Measurements from ENCODE around the gene HLCS.
A peak's percentile ranks its signal among the peaks of the same experiment; 100 is the strongest.
"Not testable (repeated sequence)": the region's sequence is repeated elsewhere in the genome, so short reads cannot be mapped to it uniquely, and the experiment has no call there.

Gene HLCS

GRCh38 chr21:37005548-37006485, 39.3 kb upstream of the HLCS start:
- TF ChIP-seq CTCF (IDR thresholded peaks at IDR 0.05): no peak
- Histone ChIP-seq H3K36me3 (no peaks in the 10 kb centered on the region), H3K4me1 (peaks cover 0 to 26% (median 18%) of the 10 kb centered on the region in 4 donors), H3K9me3 (no peaks in the 10 kb centered on the region), H3K4me3 (peak overlapping the region; percentile 27 to 54), H3K27ac (no peak overlapping the region), H3K27me3 (peaks cover 0 to 45% of the 10 kb centered on the region in 2 donors)
- no peak for DNase-seq
- intact Hi-C loops (cut with DNase I; ENCODE audit: low total_unique reads): no loop called here

GRCh38 chr21:37003917-37004316, 37.4 kb upstream of the HLCS start:
- H3K9me3 ChIP-seq; H3K36me3 ChIP-seq; intact Hi-C loops (cut with DNase I; ENCODE audit: low total_unique reads); H3K27ac ChIP-seq; DNase-seq; H3K4me3 ChIP-seq: not testable (repeated sequence)
- peaks cover 0 to 17% (median 14%) of the 10 kb centered on the region in 4 donors for H3K4me1 ChIP-seq
- H3K27me3 ChIP-seq: peaks cover 0 to 35% of the 10 kb centered on the region in 2 donors

DNA sequence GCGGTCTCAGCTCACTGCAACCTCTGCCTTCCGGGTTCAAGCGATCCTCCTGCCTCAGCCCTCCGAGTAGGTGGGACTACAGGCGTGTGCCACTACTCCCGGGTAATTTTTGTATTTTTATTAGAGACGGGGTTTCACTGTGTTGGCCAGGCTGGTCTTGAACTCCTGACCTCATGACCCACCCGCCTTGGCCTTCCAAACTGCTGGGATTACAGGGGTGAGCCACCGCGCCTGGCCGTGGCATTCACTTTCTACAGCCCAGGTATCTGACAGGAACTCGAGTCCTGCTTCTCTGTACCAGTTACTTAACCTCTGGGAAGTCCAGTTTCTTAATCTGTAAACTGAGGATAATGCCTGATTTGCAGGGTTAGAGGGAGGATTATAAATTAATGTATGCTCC, 36.4 kb upstream of the HLCS start:
- H3K27ac ChIP-seq; H3K36me3 ChIP-seq; H3K9me3 ChIP-seq; DNase-seq; intact Hi-C loops (cut with DNase I; ENCODE audit: low total_unique reads); H3K4me3 ChIP-seq: not testable (repeated sequence)
- H3K27me3 ChIP-seq: peaks cover 0 to 25% of the 10 kb centered on the region in 2 donors
- peaks cover 0 to 17% (median 14%) of the 10 kb centered on the region in 4 donors for H3K4me1 ChIP-seq

GRCh38 chr21:37001441-37001840, 35.0 kb upstream of the HLCS start:
- Histone ChIP-seq H3K4me1 (peaks cover 0 to 8% (median 6%) of the 10 kb centered on the region in 4 donors), H3K27ac (no peak overlapping the region), H3K4me3 (no peak overlapping the region), H3K27me3 (peaks cover 0 to 11% of the 10 kb centered on the region in 2 donors), H3K36me3 (no peaks in the 10 kb centered on the region), H3K9me3 (no peaks in the 10 kb centered on the region)
- DNase-seq: no peak
- intact Hi-C loops (cut with DNase I; ENCODE audit: low total_unique reads): no loop called here
- no peak for TF ChIP-seq CTCF (IDR thresholded peaks at IDR 0.05)

- no peaks in the 10 kb centered on the region for H3K9me3 ChIP-seq
- TF ChIP-seq CTCF (IDR thresholded peaks at IDR 0.05): no peak
- H3K27me3 ChIP-seq: peaks cover 0 to under 1% of the 10 kb centered on the region in 2 donors
- no peak overlapping the region for H3K4me3 ChIP-seq
- no peak for DNase-seq
- no peak overlapping the region for H3K27ac ChIP-seq
- no peaks in the 10 kb centered on the region for H3K4me1 ChIP-seq
- H3K36me3 ChIP-seq: no peaks in the 10 kb centered on the region
- intact Hi-C loops (cut with DNase I; ENCODE audit: low total_unique reads): no loop called here
These were observed 33.9 kb upstream of the HLCS start for GRCh38 chr21:37000381-37000780.

DNA sequence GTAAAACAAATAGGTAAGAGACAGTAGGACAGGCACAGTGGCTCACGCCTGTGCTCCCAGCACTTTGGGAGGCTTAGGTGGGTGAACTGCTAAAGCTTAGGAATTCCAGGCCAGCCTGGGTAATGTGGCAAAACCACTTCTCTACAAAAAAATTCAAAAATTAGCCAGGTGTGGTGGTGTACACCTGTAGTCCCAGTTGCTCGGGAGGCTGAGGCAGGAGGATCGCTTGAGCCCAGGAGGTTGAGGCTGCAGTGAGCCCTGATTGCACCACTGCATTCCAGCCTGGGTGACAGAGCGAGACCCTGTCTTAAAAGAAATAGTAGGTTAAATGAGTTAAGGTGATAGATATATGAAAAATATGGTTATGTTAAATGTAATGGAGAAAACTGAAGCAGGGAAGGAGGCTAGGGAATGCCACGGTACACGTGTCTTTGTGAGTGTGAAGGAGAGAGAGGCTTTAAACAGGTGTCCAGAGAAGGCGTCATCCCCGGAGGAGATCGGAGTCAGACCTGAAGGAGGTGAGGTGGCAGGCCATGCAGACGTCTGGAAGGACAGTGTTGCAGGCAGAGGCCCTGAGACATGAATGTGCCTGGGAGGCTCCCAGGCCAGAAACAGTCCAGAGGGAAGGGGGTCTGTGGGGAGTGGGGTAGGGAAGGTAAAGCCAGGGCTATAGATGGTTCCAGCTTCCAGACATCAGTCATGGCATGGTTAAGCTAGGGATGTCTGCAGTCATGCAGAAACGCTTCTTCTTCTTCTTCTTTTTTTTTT, 32.8 kb upstream of the HLCS start:
- Histone ChIP-seq H3K27me3 (peaks cover 0 to 4% of the 10 kb centered on the region in 2 donors), H3K27ac (no peak overlapping the region), H3K9me3 (no peaks in the 10 kb centered on the region), H3K4me1 (no peaks in the 10 kb centered on the region), H3K4me3 (no peak overlapping the region), H3K36me3 (no peaks in the 10 kb centered on the region)
- DNase-seq: no peak
- intact Hi-C loops (cut with DNase I; ENCODE audit: low total_unique reads): loop anchor here (10.0 kb wide), 1 partner anchor 75 kb away; the partner anchor contains the start of genes PIGP and TTC3
- no peak for TF ChIP-seq CTCF (IDR thresholded peaks at IDR 0.05)

- not testable (repeated sequence) for H3K27ac ChIP-seq, H3K36me3 ChIP-seq, H3K4me3 ChIP-seq, H3K4me1 ChIP-seq, DNase-seq, H3K9me3 ChIP-seq
- intact Hi-C loops (cut with DNase I; ENCODE audit: low total_unique reads): loop anchor here (10.0 kb wide), 1 partner anchor 80 kb away; the partner anchor contains the start of genes PIGP and TTC3
- peaks cover 0 to 14% of the 10 kb centered on the region in 2 donors for H3K27me3 ChIP-seq
These were observed 28.8 kb upstream of the HLCS start for GRCh38 chr21:36995285-36995684.
